Psoas muscle (tissue), 8 donors: ENCODE data around the gene C19orf18. TPM values are rescaled to one million over a fixed set of nuclear protein-coding genes. Genes with fewer than 3 reads are reported as not detected.
A peak's percentile ranks its signal among the peaks of the same experiment; 100 is the strongest.

Experiments
- ATAC-seq, 4 donors: fragments of 200-7000 bp; cut with Tn5 transposase; one replicate each; pipeline ENCODE4 v1.9.1; 2020; ENCODE audit warnings: moderate library complexity in 3 of 4, mild to moderate bottlenecking in 2 of 4
- DNase-seq, 2 donors: peaks; one replicate each; pipeline ENCODE4 v3.0.0-alpha.2; 2020
- H3K27ac ChIP-seq: fragments of 200-600 bp; one replicate; pipeline ENCODE4 v1.8.0; 2022
- H3K27me3 ChIP-seq, 3 donors: fragments of 200-600 bp in 1 of 3; one replicate each; pipeline versions ENCODE4 v1.6.1 to v1.8.0; 2013 to 2022; ENCODE audit warnings: low read length in 2 of 3, mild to moderate bottlenecking in 2 of 3, moderate library complexity in 1 of 3; ENCODE audit not compliant: insufficient read depth in 3 of 3
- H3K36me3 ChIP-seq, 2 donors: fragments of 200-600 bp in 1 of 2; one replicate each; pipeline versions ENCODE4 v1.6.1 to v1.8.0; 2013 to 2022; ENCODE audit warnings: low read depth in 1 of 2, mild to moderate bottlenecking in 1 of 2, moderate library complexity in 1 of 2; ENCODE audit not compliant: insufficient read depth in 1 of 2
- H3K4me1 ChIP-seq: fragments of 200-600 bp; one replicate; pipeline ENCODE4 v1.8.0; 2022
- H3K4me3 ChIP-seq: fragments of 200-600 bp; one replicate; pipeline ENCODE4 v1.8.0; 2022; ENCODE audit warnings: mild to moderate bottlenecking
- H3K9me3 ChIP-seq: fragments of 200-600 bp; one replicate; pipeline ENCODE4 v1.8.0; 2022
- WGBS, 3 donors: extraction: QIAGEN DNeasy Blood & Tissue Kit; methylation state at CpG; one replicate each; pipeline versions ENCODE4 v1.1.6 to v1.1.7; 2013; 5-methylcytosine and 5-hydroxymethylcytosine counted together
- intact Hi-C, 2 donors: fragments of 100-400 bp; cut with DNase I; formaldehyde crosslinking; loops; one replicate each; pipeline versions ENCODE4 v1.11.0 to v1.14.2; 2022
- long read RNA-seq, 2 donors: library from polyadenylated mRNA; unstranded; transcript quantifications; one replicate each; pipeline ENCODE4 v2.0.0, GENCODE V29; 2021
- polyA plus RNA-seq, 3 donors: library from polyadenylated mRNA; stranded (reverse); fragments of 200-250 nt; gene quantifications; one replicate each; pipeline ENCODE4 v1.2.3, GENCODE V29; 2013
- total RNA-seq, 4 donors: library from RNA; stranded (reverse); fragmentation: NEBNext Ultra II Directional in 2 of 4; extraction: Animal tissue kit (Norgen Biotek cat#: 25700) in 2 of 4; gene quantifications; one replicate each; pipeline versions ENCODE4 v1.2.1 to v1.2.4, GENCODE V29; 2021 to 2023
- TF ChIP-seq, protein P1 (sequence below): fragments of 200-600 bp; IDR thresholded peaks from one replicate; pipeline ENCODE4 v1.8.0; 2022; ENCODE audit warnings: antibody characterized with exemption
- donor health status: healthy with polysubstance abuse.
- donor health status: DM: no; HTN: no; CAD: no; lungs with moderate emphysema.
- donor health status: Bipolar disorder and iron deficiency.
- donor health status: healthy.
- donor health status: DM: yes; HTN: yes; CAD: no.
- donor health status: DM: no; HTN: no; CAD: no.
- donor health status: DM: no; HTN: no; CAD: no.
- donor health status: DM: yes; HTN: yes; CAD: no.

The C19orf18 gene
- total RNA-seq: under 1 TPM; 0.49 to 0.83 (median 0.58) TPM
- 1 to 10 TPM in 1 of 3 donors, under 1 TPM in 2; 0.26 to 1.4 (median 0.30) TPM for polyA plus RNA-seq
- long read RNA-seq, donor 1: 0 reads
- long read RNA-seq, donor 2: 0 reads

DNA sequence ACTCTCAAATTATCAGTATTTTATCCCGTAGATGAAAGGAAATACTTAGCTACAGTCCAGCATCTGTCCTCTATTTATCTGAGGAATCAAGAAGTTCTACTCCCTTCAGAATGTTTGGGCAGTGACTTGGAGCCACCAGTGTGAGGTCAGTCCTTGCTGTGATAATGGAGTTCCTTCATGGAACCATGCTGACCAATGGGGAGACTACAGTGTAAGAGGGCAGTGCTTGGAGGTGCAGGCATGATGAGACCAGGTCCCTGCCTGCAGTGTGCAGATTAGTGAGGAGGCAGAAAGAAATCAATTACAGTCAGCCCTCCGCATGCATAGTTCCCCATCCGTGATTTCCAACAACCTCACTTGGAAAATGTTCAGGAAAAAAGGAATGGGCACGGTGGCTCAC lies at the start of gene C19orf18:
Gene C19orf18 (minus strand): TSS at position 101 of the 400 bp plus-strand sequence. CDS start 102 bp downstream, outside the sequence.
- H3K36me3 ChIP-seq: peaks cover 21 to 26% of the 10 kb centered on the region in 2 donors
- intact Hi-C loops: no loop called here
- H3K4me3 ChIP-seq: no peak within 1 kb of the TSS

GRCh38 chr19:58022283-58022660 lies 47.9 kb upstream of the C19orf18 start:
- Histone ChIP-seq H3K36me3 (no peaks in the 10 kb centered on the region), H3K4me1 (no peaks in the 10 kb centered on the region), H3K4me3 (no peak overlapping the region), H3K27ac (no peak overlapping the region), H3K27me3 (no peaks in the 10 kb centered on the region), H3K9me3 (peaks cover 9% of the 10 kb centered on the region)
- intact Hi-C loops: loop anchor here (2.0 to 5.0 kb wide), 2 partner anchors 130 to 133 kb away; partner anchors contain the start of gene ZNF329 (in 1 of the 2)
- TF ChIP-seq, protein P1, sequence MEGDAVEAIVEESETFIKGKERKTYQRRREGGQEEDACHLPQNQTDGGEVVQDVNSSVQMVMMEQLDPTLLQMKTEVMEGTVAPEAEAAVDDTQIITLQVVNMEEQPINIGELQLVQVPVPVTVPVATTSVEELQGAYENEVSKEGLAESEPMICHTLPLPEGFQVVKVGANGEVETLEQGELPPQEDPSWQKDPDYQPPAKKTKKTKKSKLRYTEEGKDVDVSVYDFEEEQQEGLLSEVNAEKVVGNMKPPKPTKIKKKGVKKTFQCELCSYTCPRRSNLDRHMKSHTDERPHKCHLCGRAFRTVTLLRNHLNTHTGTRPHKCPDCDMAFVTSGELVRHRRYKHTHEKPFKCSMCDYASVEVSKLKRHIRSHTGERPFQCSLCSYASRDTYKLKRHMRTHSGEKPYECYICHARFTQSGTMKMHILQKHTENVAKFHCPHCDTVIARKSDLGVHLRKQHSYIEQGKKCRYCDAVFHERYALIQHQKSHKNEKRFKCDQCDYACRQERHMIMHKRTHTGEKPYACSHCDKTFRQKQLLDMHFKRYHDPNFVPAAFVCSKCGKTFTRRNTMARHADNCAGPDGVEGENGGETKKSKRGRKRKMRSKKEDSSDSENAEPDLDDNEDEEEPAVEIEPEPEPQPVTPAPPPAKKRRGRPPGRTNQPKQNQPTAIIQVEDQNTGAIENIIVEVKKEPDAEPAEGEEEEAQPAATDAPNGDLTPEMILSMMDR: no peak
- DNase-seq (no peak), ATAC-seq (no peak)
- 71 to 79% (median 78%) methylated on average over 4 of the region's 4 CpGs for WGBS, 3 donors

More for the DNA sequence above, at the start of gene C19orf18:
- ATAC-seq: no peak
- Histone ChIP-seq H3K27me3 (no peaks in the 10 kb centered on the region), H3K9me3 (peaks cover 87% of the 10 kb centered on the region), H3K27ac (no peak within 1 kb of the TSS), H3K4me1 (no peaks in the 10 kb centered on the region)
- TF ChIP-seq, protein P1: no peak
- no peak for DNase-seq
- 97 to 98% (median 98%) methylated on average over 4 of the region's 4 CpGs for WGBS, 3 donors

DNA sequence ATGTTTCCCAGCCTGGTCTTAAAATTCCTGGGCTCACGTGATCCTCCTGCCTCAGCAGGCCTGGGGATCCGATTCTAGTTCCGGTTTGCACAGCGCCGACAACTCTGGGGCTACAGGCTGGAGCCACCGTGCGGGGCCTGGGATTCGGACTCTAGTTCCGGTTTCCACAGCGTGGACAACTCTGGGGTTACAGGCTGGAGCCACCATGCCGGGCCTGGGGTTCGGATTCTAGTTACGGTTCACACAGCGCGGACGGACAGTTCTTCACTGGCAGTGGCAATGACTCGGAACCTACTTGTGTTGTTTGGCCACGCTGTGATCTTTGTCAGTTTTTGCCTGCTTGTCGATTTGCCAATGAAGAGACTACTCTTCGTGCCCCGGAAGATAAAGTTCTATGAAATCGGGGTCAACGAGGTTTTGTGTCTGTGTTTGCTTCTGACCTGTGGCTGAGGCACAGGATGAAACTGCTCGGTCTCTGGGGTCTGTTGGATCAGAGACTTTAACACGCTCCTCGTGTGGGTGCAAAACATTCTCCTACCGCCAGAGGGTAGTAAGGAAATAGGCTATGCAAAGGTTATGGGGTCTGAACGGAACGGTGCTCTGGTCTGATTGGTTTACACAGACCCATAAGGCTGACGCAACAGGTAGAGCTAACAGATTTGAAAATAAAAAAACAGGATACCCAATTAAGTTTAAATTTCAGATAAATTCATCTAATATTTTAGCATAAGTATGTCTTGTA lies 47.4 kb upstream of the C19orf18 start:
- ATAC-seq: peak in 3 of 4 donors; percentile 53 to 58 (median 56)
- intact Hi-C loops: loop anchor here (2.0 to 5.0 kb wide), 2 partner anchors 131 to 133 kb away; partner anchors contain the start of gene ZNF329 (in 1 of the 2)
- Histone ChIP-seq H3K9me3 (peaks cover 9% of the 10 kb centered on the region), H3K27me3 (no peaks in the 10 kb centered on the region), H3K4me1 (no peaks in the 10 kb centered on the region), H3K27ac (no peak overlapping the region), H3K36me3 (no peaks in the 10 kb centered on the region), H3K4me3 (no peak overlapping the region)
- 49 to 52% (median 52%) methylated on average over 30 of the region's 30 CpGs for WGBS, 3 donors
- TF ChIP-seq, protein P1: peak; percentile 45
- no peak for DNase-seq

DNA sequence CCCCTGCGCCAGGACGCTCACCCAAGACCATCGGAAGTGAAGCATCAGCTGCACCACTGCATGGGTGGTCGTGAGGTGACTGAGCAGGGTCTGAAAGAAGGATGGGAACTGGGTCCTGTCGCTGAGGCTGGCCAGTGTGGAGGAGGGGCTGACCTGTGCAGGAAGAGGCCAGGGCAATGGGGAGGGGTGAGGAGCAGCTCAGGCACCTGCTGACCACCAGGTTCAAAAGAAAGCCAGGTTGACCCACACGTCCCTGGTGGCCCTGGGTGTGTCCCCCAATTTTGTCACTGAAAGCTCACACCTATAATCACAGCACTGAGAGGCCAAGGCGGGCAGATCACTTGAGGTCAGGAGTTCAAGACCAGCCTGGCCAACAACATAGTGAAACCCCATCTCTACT lies 45.8 kb upstream of the C19orf18 start:
- DNase-seq (no peak), ATAC-seq (no peak)
- no peaks in the 10 kb centered on the region for H3K4me1 ChIP-seq
- H3K27ac ChIP-seq: no peak overlapping the region
- no peak overlapping the region for H3K4me3 ChIP-seq
- H3K27me3 ChIP-seq: no peaks in the 10 kb centered on the region
- peaks cover 15% of the 10 kb centered on the region for H3K9me3 ChIP-seq
- TF ChIP-seq, protein P1: no peak
- intact Hi-C loops: loop anchor here in 1 of 2 donors (5.0 kb wide), 1 partner anchor 132 kb away; the partner anchor contains the start of gene ZNF329
- no peaks in the 10 kb centered on the region for H3K36me3 ChIP-seq
- WGBS, 3 donors: 72 to 77% (median 76%) methylated on average over 7 of the region's 7 CpGs
